Renal cortical epithelial cell (primary cell): ENCODE data around the gene PEX14. TPM values are rescaled to one million over a fixed set of nuclear protein-coding genes. Genes with fewer than 3 reads are reported as not detected.

Source experiments
- DNase-seq: peaks from one replicate; pipeline ENCODE4 v3.0.0-alpha.2; 2011; ENCODE audit warnings: low read depth
- total RNA-seq: library from RNA; depleted of rRNA; stranded (reverse); fragments of >200 nt; gene quantifications from 2 replicates; pipeline ENCODE4 v1.2.3, GENCODE V29; 2014

PEX14 gene
- total RNA-seq, 1 donor from 2014 or later: 26.1 TPM

DNA sequence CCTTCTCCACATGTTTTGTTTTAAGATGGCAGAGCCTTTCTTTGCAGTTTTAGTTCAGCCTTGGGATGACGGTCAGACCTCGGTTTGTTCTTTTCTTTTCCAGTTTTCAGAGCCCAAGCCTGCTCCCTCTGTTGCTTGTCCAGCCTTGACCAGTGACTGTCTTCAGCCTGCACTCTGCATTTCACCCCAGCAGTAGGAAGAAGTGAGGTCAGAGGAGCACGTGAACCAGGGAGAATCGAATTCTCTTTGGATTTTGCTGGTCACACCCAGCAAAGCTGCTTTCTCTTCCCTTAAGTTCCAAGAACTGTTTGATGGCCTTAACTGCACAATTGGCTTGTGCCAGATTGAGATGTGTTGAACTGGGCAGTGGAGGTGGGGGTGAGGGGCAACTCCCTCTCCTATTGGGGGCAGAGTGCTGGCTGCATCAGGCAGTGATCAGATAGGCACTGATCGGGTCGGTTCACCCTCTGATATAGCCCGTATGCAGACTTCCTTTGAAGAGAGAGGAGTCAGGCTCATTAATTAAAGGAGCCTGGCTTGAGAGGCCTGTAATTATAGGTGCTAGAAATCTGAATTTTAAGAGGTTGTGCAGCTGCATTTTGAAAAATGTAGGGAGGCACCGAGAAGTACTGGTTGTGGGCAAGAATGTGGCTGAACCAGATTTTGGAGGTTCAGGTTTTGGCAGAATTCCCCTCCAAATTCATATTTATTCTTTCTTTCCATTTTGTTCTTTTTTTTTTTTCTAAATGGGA is 42.4 kb downstream of the PEX14 start:
- no peak for DNase-seq

GRCh38 chr1:10517677-10517982 is 42.9 kb downstream of the PEX14 start:
- no peak for DNase-seq

DNA sequence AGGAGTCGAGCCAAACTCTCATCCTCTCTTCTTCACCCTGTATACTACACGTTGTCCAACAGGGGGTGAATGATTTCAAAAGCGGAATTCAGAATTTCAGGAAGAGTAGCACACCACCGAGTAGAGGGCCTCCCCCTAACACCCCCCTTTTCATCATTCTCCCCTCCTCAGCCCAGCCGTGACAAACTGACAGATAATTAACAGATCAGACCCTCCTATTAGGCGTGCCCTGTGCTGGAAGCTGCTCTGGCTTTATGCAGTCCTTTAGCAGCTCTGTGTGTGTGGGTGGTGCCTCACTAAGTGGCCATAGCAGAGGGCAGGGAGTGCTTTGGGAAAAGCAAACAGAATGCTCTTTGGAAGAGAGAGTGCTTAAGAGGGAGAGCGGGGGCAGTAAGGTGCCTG is 44.3 kb downstream of the PEX14 start:
- peak; percentile 52 for DNase-seq

- no peak for DNase-seq
Measured at GRCh38 chr1:10520497-10520896, 45.7 kb downstream of the PEX14 start.

DNA sequence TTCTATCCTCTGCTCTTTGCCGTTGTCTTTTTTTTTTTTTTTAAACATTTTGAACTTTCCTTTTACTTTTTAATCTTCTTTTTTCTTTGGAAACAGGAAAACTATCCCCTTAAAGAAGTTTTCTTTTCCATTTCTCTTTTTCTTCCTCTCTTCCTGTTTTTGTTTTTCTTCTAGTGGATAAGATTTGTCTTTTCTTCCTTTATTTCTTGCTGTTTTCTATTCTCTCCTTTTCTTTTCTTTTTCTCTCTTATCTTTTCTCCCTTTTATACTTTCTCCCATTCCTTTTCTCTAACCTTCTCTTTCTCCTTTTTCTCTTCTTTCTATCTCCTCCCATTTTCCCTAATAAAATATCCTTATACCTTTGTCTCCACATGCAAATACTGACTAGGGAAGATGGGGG is 46.2 kb downstream of the PEX14 start:
- DNase-seq: no peak

GRCh38 chr1:10521537-10522157 is 46.9 kb downstream of the PEX14 start:
- DNase-seq: no peak

DNA sequence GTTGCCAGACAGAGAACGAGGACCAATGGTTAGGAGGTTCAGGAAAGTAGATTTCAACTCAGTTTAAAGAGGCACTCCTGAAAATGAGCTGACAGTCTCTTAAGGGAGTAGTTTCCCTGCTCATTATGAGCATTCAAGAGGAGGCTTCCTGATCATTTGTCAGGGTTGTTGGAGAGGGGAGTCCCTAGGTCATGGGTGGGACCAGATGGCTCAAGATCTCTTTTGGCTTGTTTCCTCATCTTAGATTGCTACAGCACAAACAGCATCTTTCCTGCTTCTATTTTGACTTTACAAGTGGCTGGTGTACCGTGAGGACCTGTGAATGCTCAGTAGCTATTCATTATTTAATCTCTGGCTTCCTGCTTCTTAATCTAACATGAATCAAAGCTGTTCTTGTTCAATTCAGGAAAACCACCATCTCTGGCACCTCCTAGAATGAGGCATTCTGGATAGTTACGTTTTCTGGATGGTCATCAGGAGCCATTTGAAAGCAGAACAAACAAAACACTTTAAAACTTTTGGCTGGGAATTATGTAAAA is 47.6 kb downstream of the PEX14 start:
- no peak for DNase-seq

DNA sequence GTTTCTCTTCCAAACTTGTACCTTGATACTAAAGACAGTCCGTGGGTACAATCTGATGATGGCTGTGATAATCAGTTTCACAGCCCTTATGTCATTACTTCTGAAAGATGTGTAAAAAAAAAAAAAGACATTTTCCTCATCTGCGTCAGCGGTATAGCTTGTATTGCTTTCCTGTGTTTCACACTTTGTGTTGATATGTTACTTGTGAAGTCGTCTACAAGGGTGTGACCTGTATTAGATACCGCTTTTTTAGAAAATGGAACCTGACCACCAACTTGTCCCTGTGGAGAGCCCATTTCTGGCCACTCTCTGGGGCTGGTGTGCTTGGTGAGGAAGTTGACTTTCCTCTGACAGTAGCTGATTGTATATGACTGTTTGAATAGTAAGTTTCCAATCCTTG is 50.5 kb downstream of the PEX14 start:
- DNase-seq: no peak

- DNase-seq: peak; percentile 93
Measured at GRCh38 chr1:10528066-10529014, 53.6 kb downstream of the PEX14 start.

GRCh38 chr1:10529091-10529490 is 54.3 kb downstream of the PEX14 start:
- no peak for DNase-seq

GRCh38 chr1:10529765-10530164 is 55.0 kb downstream of the PEX14 start:
- no peak for DNase-seq

- peak; percentile 56 for DNase-seq
Measured at GRCh38 chr1:10530281-10530740, 55.6 kb downstream of the PEX14 start.

DNA sequence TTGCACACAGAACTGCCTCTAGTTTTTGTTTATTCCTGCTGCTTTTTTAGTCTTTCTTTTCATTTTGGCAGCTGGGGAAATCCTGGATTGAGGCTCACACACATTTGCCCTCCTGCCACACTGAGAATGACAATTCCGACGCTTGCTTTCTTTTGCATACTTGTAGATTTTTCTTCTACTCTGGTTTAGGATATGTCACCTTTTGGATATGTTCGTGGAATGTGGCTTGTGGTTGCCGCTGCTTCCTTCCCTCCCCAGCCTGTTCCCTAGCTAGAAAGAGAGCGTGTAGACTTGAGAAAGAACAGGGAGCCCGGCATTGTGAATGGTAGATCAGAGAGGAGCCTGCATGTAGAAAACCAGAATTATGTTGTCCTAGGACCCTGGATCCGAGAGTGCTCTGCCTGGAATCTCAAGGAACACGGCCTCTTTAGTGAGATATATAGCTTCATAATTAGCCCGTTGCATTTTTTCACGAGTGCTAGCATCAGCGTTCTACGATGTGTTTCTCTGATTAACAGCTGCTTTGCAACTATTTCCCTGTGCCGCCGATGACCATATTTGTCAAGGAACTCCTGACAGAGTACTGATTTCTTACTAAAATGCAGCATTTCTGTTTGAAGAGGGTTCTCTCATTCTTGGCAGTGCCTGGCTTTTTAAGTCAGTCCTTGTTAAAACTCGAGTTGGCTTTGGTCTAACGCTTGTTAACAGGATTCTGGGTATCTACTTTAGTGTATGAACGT is 56.2 kb downstream of the PEX14 start:
- peak; percentile 61 for DNase-seq

- no peak for DNase-seq
Measured at GRCh38 chr1:10532362-10532761, 57.6 kb downstream of the PEX14 start.

DNA sequence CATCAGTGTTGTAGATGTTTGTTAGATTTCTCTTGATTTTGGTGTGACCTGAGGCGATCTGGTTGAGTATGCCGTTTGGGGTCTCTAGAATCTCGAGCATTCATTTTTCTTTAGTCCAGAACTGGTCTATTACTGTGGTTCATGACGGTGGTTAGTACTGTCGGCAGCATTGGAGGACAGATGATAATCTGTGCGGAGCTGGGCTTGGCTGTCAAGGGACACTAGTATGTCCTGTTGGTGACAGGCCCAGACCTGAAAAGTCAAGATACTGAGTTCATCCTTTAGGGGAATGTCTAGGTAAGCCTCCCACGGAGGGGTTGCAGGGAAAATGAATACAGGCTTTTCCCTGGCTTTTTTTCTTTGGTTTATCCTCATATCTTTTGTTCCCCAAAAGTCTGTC is 59.8 kb downstream of the PEX14 start:
- DNase-seq: no peak

DNA sequence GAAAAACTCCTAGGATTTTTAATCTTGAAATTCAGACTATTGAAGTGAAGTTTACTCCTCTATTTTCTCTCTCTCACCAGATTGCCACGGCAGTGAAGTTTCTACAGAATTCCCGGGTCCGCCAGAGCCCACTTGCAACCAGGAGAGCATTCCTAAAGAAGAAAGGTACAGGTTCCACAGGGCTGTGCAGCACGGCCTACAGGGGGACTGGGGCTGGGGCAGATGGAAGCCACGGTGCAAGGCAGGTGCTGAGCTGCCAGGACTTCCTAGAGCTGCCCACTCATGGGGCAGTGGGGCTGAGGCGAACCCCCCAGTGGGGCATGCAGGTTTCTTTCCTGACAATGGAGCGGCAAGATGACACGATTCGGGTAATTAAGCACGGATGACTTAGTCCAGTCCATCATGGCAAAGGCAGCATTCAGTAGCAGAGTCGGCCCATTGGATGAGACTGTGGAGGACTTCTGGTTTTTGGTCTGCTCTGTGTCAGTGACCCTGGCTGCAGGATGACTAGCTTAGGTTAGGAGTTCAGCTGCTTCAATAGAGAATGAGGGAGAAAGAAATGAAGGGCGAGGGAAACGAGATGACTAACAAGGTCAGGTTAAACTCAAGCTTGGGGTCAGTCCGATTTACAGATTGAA is 61.5 kb downstream of the PEX14 start:
- no peak for DNase-seq

DNA sequence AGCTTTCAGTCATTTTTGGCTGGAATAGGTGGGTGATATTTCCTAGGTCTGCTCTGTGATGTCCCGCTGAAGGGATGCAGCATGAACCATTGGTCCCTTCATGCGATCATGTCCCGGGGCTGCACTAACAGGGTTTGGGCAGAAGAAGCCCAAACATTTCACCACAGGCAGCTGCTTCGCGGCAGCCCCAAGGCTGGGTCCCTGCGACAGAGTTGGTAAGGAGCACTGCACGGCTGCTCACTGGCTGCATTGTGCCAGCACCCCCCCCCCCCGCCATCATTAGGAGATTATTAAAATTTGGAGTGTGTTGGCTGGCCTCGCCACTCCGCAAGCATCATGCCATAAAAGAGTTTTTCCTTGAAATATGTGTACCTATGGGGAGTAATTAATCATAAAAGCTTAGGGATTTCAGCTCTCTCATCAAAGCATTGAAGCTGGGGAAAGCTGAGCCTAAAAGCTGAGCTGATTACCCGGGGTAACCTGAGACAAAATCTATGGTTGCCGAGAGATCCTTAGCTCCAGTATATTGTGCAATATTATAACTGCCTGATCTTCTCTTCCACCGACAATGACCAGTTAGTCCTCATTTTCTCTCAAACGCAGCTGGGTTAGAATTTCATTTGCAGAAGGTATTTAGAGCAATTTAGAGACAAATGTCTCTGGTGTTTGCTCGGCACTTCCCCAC is 62.5 kb downstream of the PEX14 start:
- DNase-seq: no peak

GRCh38 chr1:10538646-10539355 is 64.1 kb downstream of the PEX14 start:
- no peak for DNase-seq

DNA sequence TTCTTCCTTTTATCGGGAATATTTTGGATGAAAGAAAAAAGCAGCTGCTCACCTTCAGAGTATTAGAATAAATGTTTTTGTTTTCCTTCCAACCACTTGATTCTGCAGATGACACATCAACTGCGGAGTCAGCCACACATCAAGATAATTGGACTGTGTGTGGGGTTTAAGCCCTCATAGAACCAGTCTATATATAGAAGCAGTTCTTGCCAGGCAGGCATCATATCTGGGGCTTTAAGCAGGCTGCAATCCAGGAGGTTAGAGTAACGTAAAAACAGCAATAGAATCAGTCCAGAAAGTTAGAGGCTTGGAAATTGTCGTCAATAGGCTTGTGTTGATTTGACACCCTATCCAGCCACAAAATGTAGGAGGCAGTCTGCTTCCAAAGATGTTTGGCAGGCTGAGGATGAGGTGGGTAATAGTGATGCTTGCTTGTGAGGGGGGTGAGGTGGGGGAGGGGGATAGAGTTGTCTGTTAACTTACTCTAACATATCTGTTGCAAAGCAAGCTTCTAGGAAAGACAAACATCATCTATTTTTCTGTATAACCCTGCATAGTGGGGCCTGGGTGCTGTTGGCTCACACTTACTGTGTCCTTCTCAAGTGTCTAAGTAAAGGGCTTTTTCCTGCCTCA is 64.8 kb downstream of the PEX14 start:
- no peak for DNase-seq
